ENCODE measurements around the gene PXT1.

DNA sequence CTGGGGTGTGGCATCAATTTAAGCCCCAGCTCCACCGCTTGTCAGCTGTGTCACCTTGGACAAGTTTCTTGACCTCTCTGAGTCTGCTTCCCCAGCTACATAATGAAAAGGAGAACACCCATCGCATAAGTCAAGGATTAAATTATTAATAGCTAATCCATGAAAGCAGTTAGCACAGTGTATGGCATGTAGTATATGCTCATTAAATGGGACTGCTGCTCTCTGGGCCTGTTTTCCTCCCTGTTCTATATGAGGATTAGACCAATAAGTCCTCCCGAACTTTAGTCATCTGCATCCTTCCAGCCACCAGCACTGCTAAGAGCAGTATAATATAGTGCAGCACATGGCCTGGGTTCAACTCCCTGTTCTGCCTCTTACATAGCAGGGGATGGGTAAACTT lies 74.9 kb downstream of the PXT1 start:
- TF ChIP-seq, protein P1, sequence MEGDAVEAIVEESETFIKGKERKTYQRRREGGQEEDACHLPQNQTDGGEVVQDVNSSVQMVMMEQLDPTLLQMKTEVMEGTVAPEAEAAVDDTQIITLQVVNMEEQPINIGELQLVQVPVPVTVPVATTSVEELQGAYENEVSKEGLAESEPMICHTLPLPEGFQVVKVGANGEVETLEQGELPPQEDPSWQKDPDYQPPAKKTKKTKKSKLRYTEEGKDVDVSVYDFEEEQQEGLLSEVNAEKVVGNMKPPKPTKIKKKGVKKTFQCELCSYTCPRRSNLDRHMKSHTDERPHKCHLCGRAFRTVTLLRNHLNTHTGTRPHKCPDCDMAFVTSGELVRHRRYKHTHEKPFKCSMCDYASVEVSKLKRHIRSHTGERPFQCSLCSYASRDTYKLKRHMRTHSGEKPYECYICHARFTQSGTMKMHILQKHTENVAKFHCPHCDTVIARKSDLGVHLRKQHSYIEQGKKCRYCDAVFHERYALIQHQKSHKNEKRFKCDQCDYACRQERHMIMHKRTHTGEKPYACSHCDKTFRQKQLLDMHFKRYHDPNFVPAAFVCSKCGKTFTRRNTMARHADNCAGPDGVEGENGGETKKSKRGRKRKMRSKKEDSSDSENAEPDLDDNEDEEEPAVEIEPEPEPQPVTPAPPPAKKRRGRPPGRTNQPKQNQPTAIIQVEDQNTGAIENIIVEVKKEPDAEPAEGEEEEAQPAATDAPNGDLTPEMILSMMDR (conservative IDR thresholded peaks at IDR 0.05 in 1 of 2, IDR thresholded peaks at IDR 0.05 in 1 of 2; ENCODE audit: low read depth in 1 of 2, low read length in 2 of 2): no peak
- TF ChIP-seq EZH2 (IDR thresholded peaks at IDR 0.05; ENCODE audit: low read length, missing control alignments): no peak

Measured in fibroblast of lung (primary cell).